ENCODE data around the gene VEGFA. TPM values are rescaled to one million over a fixed set of nuclear protein-coding genes. Genes with fewer than 3 reads are reported as not detected.

Gene VEGFA
- total and polyA plus RNA-seq, 2 donors from 2014 or later = 36.3 to 111 TPM

GRCh38 chr6:43776799-43777776, 7.1 kb downstream of the VEGFA start:
- Histone ChIP-seq H3K27ac (ENCODE audit: low read depth in 2 of 2, low read length in 2 of 2) (peak overlapping the region; percentile 66 to 96), H3K27me3 (ENCODE audit: control insufficient read depth, insufficient read depth, low read length) (no peaks in the 10 kb centered on the region), H3K4me1 (ENCODE audit: control insufficient read depth in 2 of 3, insufficient read depth in 2 of 3, low read depth in 1 of 3, low read length in 3 of 3) (peaks cover 0 to 45% (median 39%) of the 10 kb centered on the region in 3 donors), H3K9me3 (ENCODE audit: control insufficient read depth in 2 of 3, insufficient read depth in 1 of 3, low read length in 3 of 3) (no peaks in the 10 kb centered on the region), H3K9ac (ENCODE audit: low read length in 3 of 3) (peak overlapping the region in 1 of 3 donors; percentile 35), H3K4me3 (ENCODE audit: low read length in 3 of 3) (no peak overlapping the region), H3K36me3 (ENCODE audit: control insufficient read depth in 2 of 3, insufficient read depth in 3 of 3, low read length in 3 of 3) (peaks cover 11 to 59% (median 29%) of the 10 kb centered on the region in 3 donors)
- TF ChIP-seq CTCF (IDR thresholded peaks at IDR 0.05; ENCODE audit: borderline replicate concordance, extremely low read depth, insufficient read depth) = no peak
- intact Hi-C loops (cut with DNase I) = no loop called here
- peak in 1 of 5 donors; percentile 41 for DNase-seq
- FAIRE-seq = no peak

GRCh38 chr6:43778131-43778855, 8.3 kb downstream of the VEGFA start:
- Histone ChIP-seq H3K27me3 (ENCODE audit: control insufficient read depth, insufficient read depth, low read length) (no peaks in the 10 kb centered on the region), H3K27ac (ENCODE audit: low read depth in 2 of 2, low read length in 2 of 2) (peak overlapping the region in 1 of 2 donors; percentile 48), H3K4me1 (ENCODE audit: control insufficient read depth in 2 of 3, insufficient read depth in 2 of 3, low read depth in 1 of 3, low read length in 3 of 3) (peaks cover 0 to 45% (median 39%) of the 10 kb centered on the region in 3 donors), H3K4me3 (ENCODE audit: low read length in 3 of 3) (peak overlapping the region in 1 of 3 donors; percentile 12), H3K9me3 (ENCODE audit: control insufficient read depth in 2 of 3, insufficient read depth in 1 of 3, low read length in 3 of 3) (no peaks in the 10 kb centered on the region), H3K9ac (ENCODE audit: low read length in 3 of 3) (peak overlapping the region in 1 of 3 donors; percentile 48), H3K36me3 (ENCODE audit: control insufficient read depth in 2 of 3, insufficient read depth in 3 of 3, low read length in 3 of 3) (peaks cover 11 to 66% (median 39%) of the 10 kb centered on the region in 3 donors)
- DNase-seq (peak in 1 of 5 donors; percentile 49), FAIRE-seq (no peak)
- intact Hi-C loops (cut with DNase I) = no loop called here
- no peak for TF ChIP-seq CTCF (IDR thresholded peaks at IDR 0.05; ENCODE audit: borderline replicate concordance, extremely low read depth, insufficient read depth)

- intact Hi-C loops (cut with DNase I) = no loop called here
- DNase-seq (peak in 1 of 5 donors; percentile 35), FAIRE-seq (no peak)
- peaks cover 11 to 75% (median 46%) of the 10 kb centered on the region in 3 donors for H3K36me3 ChIP-seq (ENCODE audit: control insufficient read depth in 2 of 3, insufficient read depth in 3 of 3, low read length in 3 of 3)
- H3K4me1 ChIP-seq (ENCODE audit: control insufficient read depth in 2 of 3, insufficient read depth in 2 of 3, low read depth in 1 of 3, low read length in 3 of 3) = peaks cover 0 to 43% (median 39%) of the 10 kb centered on the region in 3 donors
- H3K9me3 ChIP-seq (ENCODE audit: control insufficient read depth in 2 of 3, insufficient read depth in 1 of 3, low read length in 3 of 3) = no peaks in the 10 kb centered on the region
- H3K27ac ChIP-seq (ENCODE audit: low read depth in 2 of 2, low read length in 2 of 2) = peak overlapping the region; percentile 48 to 72
- H3K4me3 ChIP-seq (ENCODE audit: low read length in 3 of 3) = peak overlapping the region in 1 of 3 donors; percentile 12
- H3K27me3 ChIP-seq (ENCODE audit: control insufficient read depth, insufficient read depth, low read length) = no peaks in the 10 kb centered on the region
- no peak for TF ChIP-seq CTCF (IDR thresholded peaks at IDR 0.05; ENCODE audit: borderline replicate concordance, extremely low read depth, insufficient read depth)
- H3K9ac ChIP-seq (ENCODE audit: low read length in 3 of 3) = peak overlapping the region in 1 of 3 donors; percentile 48
These were observed 9.2 kb downstream of the VEGFA start for GRCh38 chr6:43778976-43779851.

All from kidney (tissue), 14 donors.